GM12878 (cell line): ENCODE data around the gene C20orf202. TPM values are rescaled to one million over a fixed set of nuclear protein-coding genes. Genes with fewer than 3 reads are reported as not detected.

Source experiments
- GATAD2B ChIP-seq: fragments of 450-650 bp; conservative IDR thresholded peaks from 2 replicates; pipeline ENCODE4 v1.6.1; 2017; ENCODE audit warnings: low read depth, mild to moderate bottlenecking, moderate library complexity
- HCFC1 ChIP-seq: fragments of 150-350 bp; IDR thresholded peaks from 2 replicates; pipeline ENCODE4 v1.6.1; 2014; ENCODE audit warnings: low read length
- IRF5 ChIP-seq: fragments of 450-650 bp; IDR thresholded peaks from 2 replicates; pipeline ENCODE4 v1.6.1; 2017; ENCODE audit warnings: borderline replicate concordance
- MEF2B ChIP-seq: fragments of 450-650 bp; IDR thresholded peaks from 2 replicates; pipeline ENCODE4 v1.6.1; 2018; ENCODE audit warnings: mild to moderate bottlenecking, moderate library complexity; ENCODE audit not compliant: partially characterized antibody, poor library complexity, severe bottlenecking
- MXI1 ChIP-seq: fragments of 150-350 bp; IDR thresholded peaks from 2 replicates; pipeline ENCODE4 v1.6.1; 2011; ENCODE audit warnings: low read depth, mild to moderate bottlenecking, inconsistent platforms, low read length, improper control_type of control experiment
- NR2F1 ChIP-seq: fragments of 450-650 bp; conservative IDR thresholded peaks from 2 replicates; pipeline ENCODE4 v1.6.1; 2017; ENCODE audit warnings: mild to moderate bottlenecking
- POLR2AphosphoS2 ChIP-seq: IDR thresholded peaks from 2 replicates; pipeline ENCODE4 v1.6.1; 2011; ENCODE audit warnings: low read depth, mild to moderate bottlenecking, low read length, improper control_type of control experiment, moderate library complexity
- RB1 ChIP-seq: fragments of 450-650 bp; formaldehyde crosslinking; IDR thresholded peaks from 2 replicates; pipeline ENCODE4 v1.6.1; 2017; ENCODE audit warnings: mild to moderate bottlenecking, borderline replicate concordance
- RBBP5 ChIP-seq: fragments of 200-600 bp; sonication (generic); conservative IDR thresholded peaks from 2 replicates; pipeline ENCODE4 v1.6.1; 2016
- SUZ12 ChIP-seq: fragments of 200-600 bp; sonication (generic); IDR thresholded peaks from one replicate; pipeline ENCODE4 v1.6.1; 2018; ENCODE audit warnings: antibody characterized with exemption, mild to moderate bottlenecking; ENCODE audit not compliant: unreplicated experiment
- polyA plus RNA-seq, 11 experiments: library from polyadenylated mRNA; depleted of rRNA in 4 of 11; unstranded in 6 of 11; stranded (reverse) in 5 of 11; fragments of >200 nt; fragmentation: Nextera tagmentation in 4 of 11; fragmentation: Illumina TruSeq in 1 of 11; extraction: Ambion mirVana in 4 of 11; extraction: Trizol in 1 of 11; gene quantifications; 1 replicate in 1 of 11; 2 replicates in 10 of 11; pipeline versions ENCODE4 v1.2.1 to v1.2.3, GENCODE V29; 2011 to 2016; ENCODE audit warnings: inconsistent platforms in 2 of 11, missing spikeins in 2 of 11, low read depth in 1 of 11
- total RNA-seq, 4 experiments: library from RNA; depleted of rRNA in 3 of 4; stranded (reverse); fragments of >200 nt in 3 of 4; fragmentation: Illumina TruSeq in 1 of 4; extraction: Trizol in 1 of 4; gene quantifications; 2 replicates each; pipeline versions ENCODE4 v1.2.1 to v1.2.3, GENCODE V29; 2013 to 2021
- TF ChIP-seq, protein P1 (sequence below), 3 experiments: IDR thresholded peaks in 2 of 3; conservative IDR thresholded peaks in 1 of 3; 2 replicates each; pipeline ENCODE4 v1.5.1; 2011; ENCODE audit warnings: low read depth in 3 of 3, low read length in 3 of 3, mild to moderate bottlenecking in 3 of 3, control low read depth in 2 of 3, moderate library complexity in 2 of 3, inconsistent platforms in 1 of 3, mixed read lengths in 1 of 3; ENCODE audit not compliant: control insufficient read depth in 2 of 3, insufficient read depth in 1 of 3; ENCODE audit errors: extremely low read depth in 1 of 3
- TF ChIP-seq, protein P2 (sequence below): fragments of 450-650 bp; formaldehyde crosslinking; IDR thresholded peaks from 2 replicates; pipeline ENCODE4 v1.4.0; 2022; ENCODE audit warnings: mild to moderate bottlenecking, moderate library complexity
- TF ChIP-seq, protein P3 (sequence below): fragments of 450-650 bp; IDR thresholded peaks from 2 replicates; pipeline ENCODE4 v1.6.1; 2017; ENCODE audit warnings: mild to moderate bottlenecking, low read depth, inconsistent platforms; ENCODE audit not compliant: poor library complexity, severe bottlenecking

C20orf202 gene
- total and polyA plus RNA-seq, 10 of the 15 experiments (the other 5 are each of a cell fraction or from before 2014, with no cell fraction given) = 0.04 TPM; not detected in 8

GRCh38 chr20:1165521-1165920 is 37.7 kb upstream of the C20orf202 start (continued):
- TF ChIP-seq MEF2B = no peak
- TF ChIP-seq, protein P1, sequence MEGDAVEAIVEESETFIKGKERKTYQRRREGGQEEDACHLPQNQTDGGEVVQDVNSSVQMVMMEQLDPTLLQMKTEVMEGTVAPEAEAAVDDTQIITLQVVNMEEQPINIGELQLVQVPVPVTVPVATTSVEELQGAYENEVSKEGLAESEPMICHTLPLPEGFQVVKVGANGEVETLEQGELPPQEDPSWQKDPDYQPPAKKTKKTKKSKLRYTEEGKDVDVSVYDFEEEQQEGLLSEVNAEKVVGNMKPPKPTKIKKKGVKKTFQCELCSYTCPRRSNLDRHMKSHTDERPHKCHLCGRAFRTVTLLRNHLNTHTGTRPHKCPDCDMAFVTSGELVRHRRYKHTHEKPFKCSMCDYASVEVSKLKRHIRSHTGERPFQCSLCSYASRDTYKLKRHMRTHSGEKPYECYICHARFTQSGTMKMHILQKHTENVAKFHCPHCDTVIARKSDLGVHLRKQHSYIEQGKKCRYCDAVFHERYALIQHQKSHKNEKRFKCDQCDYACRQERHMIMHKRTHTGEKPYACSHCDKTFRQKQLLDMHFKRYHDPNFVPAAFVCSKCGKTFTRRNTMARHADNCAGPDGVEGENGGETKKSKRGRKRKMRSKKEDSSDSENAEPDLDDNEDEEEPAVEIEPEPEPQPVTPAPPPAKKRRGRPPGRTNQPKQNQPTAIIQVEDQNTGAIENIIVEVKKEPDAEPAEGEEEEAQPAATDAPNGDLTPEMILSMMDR (IDR thresholded peaks at IDR 0.05 in 2 of 3, conservative IDR thresholded peaks at IDR 0.05 in 1 of 3; ENCODE audit: control insufficient read depth in 2 of 3, extremely low read depth in 1 of 3, insufficient read depth in 1 of 3, low read depth in 3 of 3, low read length in 3 of 3) = no peak
- no peak for TF ChIP-seq GATAD2B
- no peak for TF ChIP-seq SUZ12
- TF ChIP-seq HCFC1 = no peak
- TF ChIP-seq RBBP5 = no peak
- TF ChIP-seq MXI1 = no peak
- TF ChIP-seq RB1 = no peak
- TF ChIP-seq NR2F1 = no peak
- TF ChIP-seq, protein P2, sequence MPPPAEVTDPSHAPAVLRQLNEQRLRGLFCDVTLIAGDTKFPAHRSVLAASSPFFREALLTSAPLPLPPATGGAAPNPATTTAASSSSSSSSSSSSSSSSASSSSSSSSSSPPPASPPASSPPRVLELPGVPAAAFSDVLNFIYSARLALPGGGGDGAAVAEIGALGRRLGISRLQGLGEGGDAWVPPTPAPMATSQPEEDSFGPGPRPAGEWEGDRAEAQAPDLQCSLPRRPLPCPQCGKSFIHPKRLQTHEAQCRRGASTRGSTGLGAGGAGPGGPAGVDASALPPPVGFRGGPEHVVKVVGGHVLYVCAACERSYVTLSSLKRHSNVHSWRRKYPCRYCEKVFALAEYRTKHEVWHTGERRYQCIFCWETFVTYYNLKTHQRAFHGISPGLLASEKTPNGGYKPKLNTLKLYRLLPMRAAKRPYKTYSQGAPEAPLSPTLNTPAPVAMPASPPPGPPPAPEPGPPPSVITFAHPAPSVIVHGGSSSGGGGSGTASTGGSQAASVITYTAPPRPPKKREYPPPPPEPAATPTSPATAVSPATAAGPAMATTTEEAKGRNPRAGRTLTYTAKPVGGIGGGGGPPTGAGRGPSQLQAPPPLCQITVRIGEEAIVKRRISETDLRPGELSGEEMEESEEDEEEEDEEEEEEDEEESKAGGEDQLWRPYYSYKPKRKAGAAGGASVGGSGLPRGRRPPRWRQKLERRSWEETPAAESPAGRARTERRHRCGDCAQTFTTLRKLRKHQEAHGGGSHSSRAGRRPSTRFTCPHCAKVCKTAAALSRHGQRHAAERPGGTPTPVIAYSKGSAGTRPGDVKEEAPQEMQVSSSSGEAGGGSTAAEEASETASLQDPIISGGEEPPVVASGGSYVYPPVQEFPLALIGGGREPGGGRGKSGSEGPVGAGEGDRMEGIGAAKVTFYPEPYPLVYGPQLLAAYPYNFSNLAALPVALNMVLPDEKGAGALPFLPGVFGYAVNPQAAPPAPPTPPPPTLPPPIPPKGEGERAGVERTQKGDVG (CRISPR knock-in tag) = no peak
- TF ChIP-seq POLR2AphosphoS2 = no peak
- no peak for TF ChIP-seq IRF5
- TF ChIP-seq, protein P3, sequence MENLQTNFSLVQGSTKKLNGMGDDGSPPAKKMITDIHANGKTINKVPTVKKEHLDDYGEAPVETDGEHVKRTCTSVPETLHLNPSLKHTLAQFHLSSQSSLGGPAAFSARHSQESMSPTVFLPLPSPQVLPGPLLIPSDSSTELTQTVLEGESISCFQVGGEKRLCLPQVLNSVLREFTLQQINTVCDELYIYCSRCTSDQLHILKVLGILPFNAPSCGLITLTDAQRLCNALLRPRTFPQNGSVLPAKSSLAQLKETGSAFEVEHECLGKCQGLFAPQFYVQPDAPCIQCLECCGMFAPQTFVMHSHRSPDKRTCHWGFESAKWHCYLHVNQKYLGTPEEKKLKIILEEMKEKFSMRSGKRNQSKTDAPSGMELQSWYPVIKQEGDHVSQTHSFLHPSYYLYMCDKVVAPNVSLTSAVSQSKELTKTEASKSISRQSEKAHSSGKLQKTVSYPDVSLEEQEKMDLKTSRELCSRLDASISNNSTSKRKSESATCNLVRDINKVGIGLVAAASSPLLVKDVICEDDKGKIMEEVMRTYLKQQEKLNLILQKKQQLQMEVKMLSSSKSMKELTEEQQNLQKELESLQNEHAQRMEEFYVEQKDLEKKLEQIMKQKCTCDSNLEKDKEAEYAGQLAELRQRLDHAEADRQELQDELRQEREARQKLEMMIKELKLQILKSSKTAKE = no peak
